Ovary (tissue), 9 donors: ENCODE data around the gene ATG9B. TPM values are rescaled to one million over a fixed set of nuclear protein-coding genes. Genes with fewer than 3 reads are reported as not detected.
A peak's percentile ranks its signal among the peaks of the same experiment; 100 is the strongest.

ENCODE experiments used
- DNase-seq, 5 donors: peaks; one replicate each; pipeline ENCODE4 v3.0.0-alpha.2; 2019 to 2020
- H3K27ac ChIP-seq, 2 donors: fragments of 200-600 bp; one replicate each; pipeline versions ENCODE4 v1.5.1 to v1.8.0; 2019 to 2022
- H3K27me3 ChIP-seq: fragments of 200-600 bp; one replicate; pipeline ENCODE4 v1.8.0; 2022
- H3K36me3 ChIP-seq: fragments of 200-600 bp; sonication (generic); one replicate; pipeline ENCODE4 v1.5.1; 2019
- H3K4me1 ChIP-seq: one replicate; pipeline ENCODE4 v1.8.1; 2013; ENCODE audit warnings: mild to moderate bottlenecking, moderate library complexity; ENCODE audit not compliant: insufficient read depth
- H3K4me3 ChIP-seq: fragments of 200-600 bp; sonication (generic); one replicate; pipeline ENCODE4 v1.5.1; 2017
- H3K9me3 ChIP-seq, 2 donors: fragments of 200-600 bp in 1 of 2; sonication (generic) in 1 of 2; one replicate each; pipeline versions ENCODE4 v1.5.1 to v1.8.1; 2013 to 2019; ENCODE audit warnings: mild to moderate bottlenecking in 1 of 2, moderate library complexity in 1 of 2
- CTCF ChIP-seq, 3 donors: fragments of 450-650 bp in 2 of 3; fragments of 200-600 bp in 1 of 3; IDR thresholded peaks; one replicate each; pipeline versions ENCODE4 v1.5.1 to v1.8.0; 2016 to 2022; ENCODE audit warnings: antibody characterized with exemption in 3 of 3, mild to moderate bottlenecking in 1 of 3
- EP300 ChIP-seq: sonication (generic); formaldehyde crosslinking; IDR thresholded peaks from one replicate; pipeline ENCODE4 v1.6.1; 2017; ENCODE audit warnings: antibody characterized with exemption
- POLR2A ChIP-seq: fragments of 450-650 bp; IDR thresholded peaks from one replicate; pipeline ENCODE4 v1.6.1; 2017; ENCODE audit warnings: antibody characterized with exemption, mild to moderate bottlenecking, moderate library complexity
- WGBS, 3 donors: extraction: QIAGEN DNeasy Blood & Tissue Kit in 1 of 3; methylation state at CpG; one replicate each; pipeline versions ENCODE4 v1.1.5 to v1.1.7; 2013 to 2017; 5-methylcytosine and 5-hydroxymethylcytosine counted together
- intact Hi-C, 4 donors: fragments of 100-400 bp; cut with DNase I; formaldehyde crosslinking; loops; one replicate each; pipeline versions ENCODE4 v1.11.0 to v1.15.1; 2022 to 2023
- polyA plus RNA-seq, 2 donors: library from polyadenylated mRNA; stranded (reverse); fragments of 200-250 nt in 1 of 2; fragments of 350-450 nt in 1 of 2; fragmentation: Illumina TruSeq in 1 of 2; extraction: RNeasy Lipid Tissue Mini Kit (QIAGEN cat#74804) in 1 of 2; gene quantifications; one replicate each; pipeline ENCODE4 v1.2.3, GENCODE V29; 2013 to 2014
- total RNA-seq, 7 donors: library from RNA; depleted of rRNA in 2 of 7; stranded (reverse); fragments of >200 nt in 2 of 7; fragmentation: NEBNext Ultra II Directional in 3 of 7; extraction: Animal tissue kit (Norgen Biotek cat#: 25700) in 3 of 7; gene quantifications; one replicate each; pipeline versions ENCODE4 v1.1.0 to v1.2.4, GENCODE V29; 2016 to 2023
- donor health status: DM: no; HTN: no; CAD: no; lungs with moderate emphysema.
- donor health status: DM: no; HTN: no; CAD: no.
- donor health status: Bipolar disorder and iron deficiency.
- donor health status: DM: yes; HTN: yes; CAD: no.
- donor health status: DM: no; HTN: no; CAD: no.
- donor health status: DM: yes; HTN: yes; CAD: no.

The ATG9B gene
- total and polyA plus RNA-seq, 9 donors, result 0.03 to 1.0 (median 0.35) TPM

- H3K4me1 ChIP-seq, result peaks cover 32% of the 10 kb centered on the region
- H3K9me3 ChIP-seq, result no peaks in the 10 kb centered on the region
- H3K27me3 ChIP-seq, result no peaks in the 10 kb centered on the region
- intact Hi-C loops, result loop anchor here in 1 of 4 donors (10.0 kb wide), 1 partner anchor 188 kb away; no protein-coding TSS in a partner anchor
- 62 to 73% (median 67%) methylated on average over 8 of the region's 8 CpGs for WGBS, 3 donors
- DNase-seq, result no peak
- peak overlapping the region in 1 of 2 donors; percentile 67 for H3K27ac ChIP-seq
- TF ChIP-seq POLR2A (no peak), EP300 (no peak), CTCF (IDR thresholded peaks at IDR 0.05) (no peak)
- H3K4me3 ChIP-seq, result no peak overlapping the region
- H3K36me3 ChIP-seq, result no peaks in the 10 kb centered on the region
These were observed 51.6 kb downstream of the ATG9B start for GRCh38 chr7:150972741-150973140.

- Histone ChIP-seq H3K36me3 (no peaks in the 10 kb centered on the region), H3K27ac (peak overlapping the region in 1 of 2 donors; percentile 67), H3K4me1 (peaks cover 28% of the 10 kb centered on the region), H3K27me3 (no peaks in the 10 kb centered on the region), H3K9me3 (no peaks in the 10 kb centered on the region), H3K4me3 (no peak overlapping the region)
- peak; percentile 83 to 94 (median 89) for DNase-seq
- no peak for TF ChIP-seq POLR2A
- TF ChIP-seq CTCF (IDR thresholded peaks at IDR 0.05), result no peak
- no peak for TF ChIP-seq EP300
- intact Hi-C loops, result loop anchor here in 1 of 4 donors (10.0 kb wide), 1 partner anchor 187 kb away; no protein-coding TSS in a partner anchor
- WGBS, 3 donors, result 5 to 13% (median 12%) methylated on average over 11 to 12 of the region's 12 CpGs
These were observed 52.2 kb downstream of the ATG9B start for GRCh38 chr7:150972023-150972468.

GRCh38 chr7:150971242-150972022, 52.9 kb downstream of the ATG9B start:
- Histone ChIP-seq H3K27me3 (no peaks in the 10 kb centered on the region), H3K36me3 (no peaks in the 10 kb centered on the region), H3K9me3 (no peaks in the 10 kb centered on the region), H3K27ac (peak overlapping the region in 1 of 2 donors; percentile 67), H3K4me1 (peaks cover 27% of the 10 kb centered on the region), H3K4me3 (no peak overlapping the region)
- TF ChIP-seq EP300 (no peak), CTCF (IDR thresholded peaks at IDR 0.05) (no peak), POLR2A (no peak)
- WGBS, 3 donors, result 18 to 33% (median 25%) methylated on average over 16 of the region's 16 CpGs
- peak; percentile 66 to 74 (median 71) for DNase-seq
- intact Hi-C loops, result loop anchor here in 1 of 4 donors (10.0 kb wide), 1 partner anchor 187 kb away; no protein-coding TSS in a partner anchor

- DNase-seq, result no peak
- H3K27ac ChIP-seq, result peak overlapping the region in 1 of 2 donors; percentile 67
- H3K36me3 ChIP-seq, result no peaks in the 10 kb centered on the region
- peaks cover 27% of the 10 kb centered on the region for H3K4me1 ChIP-seq
- TF ChIP-seq POLR2A (no peak), CTCF (IDR thresholded peaks at IDR 0.05) (no peak), EP300 (no peak)
- H3K27me3 ChIP-seq, result no peaks in the 10 kb centered on the region
- no peaks in the 10 kb centered on the region for H3K9me3 ChIP-seq
- WGBS, 3 donors, result 28 to 65% (median 32%) methylated on average over 11 of the region's 11 CpGs
- intact Hi-C loops, result loop anchor here in 1 of 4 donors (10.0 kb wide), 1 partner anchor 186 kb away; no protein-coding TSS in a partner anchor
- no peak overlapping the region for H3K4me3 ChIP-seq
These were observed 53.9 kb downstream of the ATG9B start for GRCh38 chr7:150970424-150970823.
